NCI-H2171 (cell line): Measurements from ENCODE around the gene PPP2R3B.
"Not testable (repeated sequence)": the region's sequence is repeated elsewhere in the genome, so short reads cannot be mapped to it uniquely, and the experiment has no call there.

Experiments used
- DNase-seq: peaks from one replicate; lab custom pipeline; 2025; lab: John Stamatoyannopoulos, UW

Gene PPP2R3B

GRCh38 chrX:353566-354535 lies 32.9 kb downstream of the PPP2R3B start:
- DNase-seq = no peak

GRCh38 chrX:352582-353314 lies 34.0 kb downstream of the PPP2R3B start:
- no peak for DNase-seq

GRCh38 chrX:352181-352580 lies 34.5 kb downstream of the PPP2R3B start:
- DNase-seq = no peak

GRCh38 chrX:351736-352135 lies 35.0 kb downstream of the PPP2R3B start:
- DNase-seq = no peak

- not testable (repeated sequence) for DNase-seq
Measured at GRCh38 chrX:351324-351641, 35.4 kb downstream of the PPP2R3B start.

GRCh38 chrX:350534-351323 lies 36.0 kb downstream of the PPP2R3B start:
- DNase-seq = no peak

- no peak for DNase-seq
Measured at GRCh38 chrX:350148-350533, 36.6 kb downstream of the PPP2R3B start.

- no peak for DNase-seq
Measured at GRCh38 chrX:349702-350101, 37.0 kb downstream of the PPP2R3B start.

GRCh38 chrX:349196-349595 lies 37.5 kb downstream of the PPP2R3B start:
- no peak for DNase-seq

- no peak for DNase-seq
Measured at GRCh38 chrX:348461-349117, 38.1 kb downstream of the PPP2R3B start.

- no peak for DNase-seq
Measured at GRCh38 chrX:347351-348117, 39.2 kb downstream of the PPP2R3B start.

- no peak for DNase-seq
Measured at GRCh38 chrX:346034-346813, 40.5 kb downstream of the PPP2R3B start.

- DNase-seq = no peak
Measured at GRCh38 chrX:345020-345925, 41.4 kb downstream of the PPP2R3B start.

GRCh38 chrX:344371-344901 lies 42.3 kb downstream of the PPP2R3B start:
- no peak for DNase-seq

- no peak for DNase-seq
Measured at GRCh38 chrX:341541-342101, 45.1 kb downstream of the PPP2R3B start.

GRCh38 chrX:340641-341423 lies 45.9 kb downstream of the PPP2R3B start:
- DNase-seq = no peak

GRCh38 chrX:340121-340520 lies 46.6 kb downstream of the PPP2R3B start:
- no peak for DNase-seq

GRCh38 chrX:338836-339400 lies 47.8 kb downstream of the PPP2R3B start:
- DNase-seq = no peak
